GM18505 (cell line): ENCODE data around the gene CCSER1.
"Not testable (repeated sequence)": the region's sequence is repeated elsewhere in the genome, so short reads cannot be mapped to it uniquely, and the experiment has no call there.

Experiments
- ATAC-seq: cut with Tn5 transposase; IDR thresholded peaks from one replicate; pipeline ENCODE4 v1.9.1; 2021; ENCODE audit not compliant: unreplicated experiment
- POLR2A ChIP-seq: IDR thresholded peaks from 4 replicates; pipeline ENCODE4 v1.6.1; 2011; ENCODE audit warnings: borderline replicate concordance; ENCODE audit not compliant: insufficient read depth, insufficient read length; ENCODE audit errors: extremely low read depth

The CCSER1 gene

DNA sequence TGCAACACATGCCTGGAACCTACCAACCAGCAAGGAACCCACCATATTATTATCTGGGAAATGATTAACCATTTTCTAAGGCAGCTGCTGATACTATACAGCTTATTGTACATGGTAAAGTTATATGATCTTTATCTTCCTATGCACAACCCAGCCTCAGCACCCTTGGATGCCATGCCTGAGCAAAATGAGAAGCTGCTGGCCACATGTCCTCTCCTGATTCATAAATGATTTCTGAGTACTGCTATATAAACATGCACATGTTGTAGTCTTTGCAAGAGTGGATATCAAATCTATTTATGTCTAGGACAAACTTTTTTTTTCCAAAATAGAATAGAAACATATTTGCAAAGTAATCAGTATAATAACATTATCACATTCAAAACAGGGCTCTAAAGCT lies 1043.6 kb downstream of the CCSER1 start:
- no peak for TF ChIP-seq POLR2A

DNA sequence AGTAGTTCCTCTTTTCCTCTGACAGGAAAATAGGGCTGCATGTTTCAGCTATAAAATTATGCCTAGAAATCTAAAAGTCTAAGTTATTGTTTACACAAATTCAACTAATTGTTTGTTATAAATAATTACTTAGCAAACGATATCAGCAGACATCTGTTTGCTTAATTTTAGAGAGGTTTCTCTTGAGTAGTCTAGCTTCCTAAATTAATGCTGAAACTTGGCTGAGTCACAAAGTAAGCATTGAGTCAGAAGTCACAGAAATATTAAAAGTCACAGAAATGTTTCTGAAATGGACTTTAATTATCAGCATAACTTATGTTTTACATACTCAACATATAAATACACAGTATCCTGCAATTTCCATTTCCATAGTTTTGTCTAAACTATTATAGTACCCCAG lies 1044.0 kb downstream of the CCSER1 start:
- no peak for TF ChIP-seq POLR2A
- no peak for ATAC-seq

More for the DNA sequence above, 1043.6 kb downstream of the CCSER1 start:
- ATAC-seq: no peak

- ATAC-seq: not testable (repeated sequence)
Observed at GRCh38 chr4:91185061-91185460, 1057.9 kb downstream of the CCSER1 start.

GRCh38 chr4:91198951-91199350 lies 1071.8 kb downstream of the CCSER1 start:
- no peak for TF ChIP-seq POLR2A

DNA sequence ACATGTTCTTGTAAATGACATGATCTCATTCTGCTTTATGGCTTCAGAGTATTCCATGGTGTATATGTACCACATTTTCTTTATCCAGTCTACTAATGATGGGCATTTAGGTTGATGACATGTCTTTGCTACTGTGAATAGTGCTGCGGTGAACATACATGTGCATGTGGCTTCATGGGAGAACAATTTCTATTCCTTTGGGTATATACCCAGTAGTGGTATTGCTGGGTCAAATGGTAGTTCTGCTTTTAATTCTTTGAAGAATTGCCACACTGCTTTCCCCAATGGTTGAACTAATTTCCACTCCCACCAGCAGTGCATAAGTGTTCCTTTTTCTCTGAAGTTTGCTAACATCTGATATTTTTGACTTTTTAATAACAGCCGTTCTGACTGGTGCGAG lies 1080.3 kb downstream of the CCSER1 start:
- no peak for TF ChIP-seq POLR2A
- ATAC-seq: no peak

More at GRCh38 chr4:91198951-91199350, 1071.8 kb downstream of the CCSER1 start:
- ATAC-seq: no peak

DNA sequence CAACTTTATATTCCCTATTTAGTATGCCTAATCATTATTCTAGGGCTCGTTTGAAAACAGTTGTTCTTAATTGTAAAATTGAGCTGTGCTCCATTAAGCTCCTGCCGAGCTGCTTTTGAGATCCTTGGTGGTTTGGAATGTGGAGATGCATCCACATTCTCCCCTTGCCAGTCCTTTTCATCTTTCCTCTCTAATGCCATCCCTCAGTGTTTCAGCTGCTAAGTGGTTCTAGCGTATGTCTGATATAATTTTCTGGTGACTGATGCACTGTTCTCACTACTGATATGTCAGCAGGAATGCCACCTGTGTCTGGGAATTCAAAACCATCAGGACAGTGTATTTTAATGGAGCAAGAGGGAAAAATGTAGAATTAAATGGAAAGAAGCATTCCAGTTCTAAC lies 1085.0 kb downstream of the CCSER1 start:
- no peak for ATAC-seq
- no peak for TF ChIP-seq POLR2A

- not testable (repeated sequence) for ATAC-seq
Observed at GRCh38 chr4:91217831-91218403, 1090.7 kb downstream of the CCSER1 start.

GRCh38 chr4:91220315-91220714 lies 1093.1 kb downstream of the CCSER1 start:
- no peak for TF ChIP-seq POLR2A
- ATAC-seq: no peak

DNA sequence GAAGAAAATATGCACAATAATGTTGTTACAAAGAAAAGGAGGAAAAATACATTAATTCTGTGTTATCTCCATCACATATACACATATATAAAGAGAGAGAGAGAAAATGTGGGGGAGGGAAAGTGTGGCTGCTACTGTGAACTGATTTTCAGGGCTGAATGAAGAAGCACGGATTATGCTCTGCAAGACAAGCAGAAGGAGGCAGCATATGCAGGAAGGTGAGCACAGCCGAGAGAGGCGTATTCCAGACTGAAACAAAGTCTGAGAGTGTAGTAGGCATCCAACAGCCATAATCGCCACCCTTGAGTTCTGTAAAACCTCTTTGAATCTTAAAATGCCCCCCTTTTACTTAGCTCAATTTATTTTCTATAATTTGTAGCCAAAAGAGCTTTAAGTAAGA lies 1094.8 kb downstream of the CCSER1 start:
- TF ChIP-seq POLR2A: no peak
- ATAC-seq: no peak

DNA sequence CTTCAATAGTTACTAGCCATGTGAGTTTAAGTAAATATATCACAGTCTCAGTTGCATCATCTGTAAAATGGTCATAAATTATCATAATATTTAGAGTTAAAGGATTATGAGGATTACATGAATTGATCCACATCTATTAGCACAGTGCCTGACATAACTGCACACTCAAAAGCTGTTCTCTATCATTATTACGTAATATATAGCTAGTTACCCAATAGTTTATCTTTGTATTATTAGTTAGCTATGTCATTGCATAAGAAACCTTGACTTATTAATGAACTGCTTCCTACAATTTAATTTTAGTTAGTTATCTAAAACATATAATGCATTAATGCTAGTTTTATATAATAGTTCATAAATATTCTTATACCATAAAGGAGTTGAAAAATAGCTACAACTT lies 1099.7 kb downstream of the CCSER1 start:
- no peak for TF ChIP-seq POLR2A
- no peak for ATAC-seq

DNA sequence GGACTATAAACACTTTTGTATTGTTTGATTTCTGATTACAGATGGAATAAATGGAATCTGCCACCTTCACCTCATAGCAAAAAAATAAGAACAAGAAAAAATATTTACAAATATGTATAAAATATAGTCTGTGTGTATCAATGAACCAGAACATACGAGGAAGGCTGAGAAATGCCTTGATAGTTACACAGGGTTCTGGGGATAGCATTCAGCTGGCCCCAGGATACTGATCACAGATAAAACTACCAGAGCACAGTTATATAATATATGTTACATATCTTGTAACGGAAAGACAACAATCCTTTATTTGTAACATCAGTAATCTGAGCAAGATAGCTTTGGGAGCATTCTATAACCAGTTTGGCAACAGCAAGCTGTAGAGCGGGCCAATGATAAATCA lies 1101.5 kb downstream of the CCSER1 start:
- no peak for ATAC-seq
- no peak for TF ChIP-seq POLR2A

DNA sequence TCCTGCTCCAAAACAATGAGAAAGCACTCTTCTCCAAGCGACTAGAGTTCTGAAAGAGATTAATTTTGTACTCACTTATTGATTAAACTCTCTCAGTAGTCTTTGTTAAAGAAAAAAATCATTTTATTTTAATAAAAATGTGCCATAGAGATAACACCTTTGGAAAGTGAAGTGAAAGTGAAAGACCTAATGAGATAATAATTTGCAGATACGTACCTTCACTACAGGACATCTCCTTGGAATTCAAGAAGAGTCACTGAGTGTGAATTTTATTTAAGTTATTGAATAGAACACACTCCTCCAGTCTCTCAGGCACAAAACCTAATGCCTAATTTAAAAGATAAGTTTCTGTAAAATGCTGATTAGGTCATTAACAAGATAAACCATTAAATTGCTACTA lies 1106.0 kb downstream of the CCSER1 start:
- no peak for TF ChIP-seq POLR2A
- ATAC-seq: no peak

GRCh38 chr4:91243132-91243531 lies 1115.9 kb downstream of the CCSER1 start:
- no peak for ATAC-seq
- no peak for TF ChIP-seq POLR2A

- ATAC-seq: no peak
- no peak for TF ChIP-seq POLR2A
Observed at GRCh38 chr4:91256043-91256442, 1128.8 kb downstream of the CCSER1 start.

- no peak for TF ChIP-seq POLR2A
- no peak for ATAC-seq
Observed at GRCh38 chr4:91256751-91257150, 1129.6 kb downstream of the CCSER1 start.
